ENCODE measurements around the gene ACTRT2. TPM values are rescaled to one million over a fixed set of nuclear protein-coding genes. Genes with fewer than 3 reads are reported as not detected.
A peak's percentile ranks its signal among the peaks of the same experiment; 100 is the strongest.

Gene ACTRT2
- not detected for polyA plus RNA-seq (2013, experiment 1 of 2; ENCODE audit: insufficient read length)
- polyA plus RNA-seq (2013, experiment 2 of 2; ENCODE audit: insufficient read length), result not detected

DNA sequence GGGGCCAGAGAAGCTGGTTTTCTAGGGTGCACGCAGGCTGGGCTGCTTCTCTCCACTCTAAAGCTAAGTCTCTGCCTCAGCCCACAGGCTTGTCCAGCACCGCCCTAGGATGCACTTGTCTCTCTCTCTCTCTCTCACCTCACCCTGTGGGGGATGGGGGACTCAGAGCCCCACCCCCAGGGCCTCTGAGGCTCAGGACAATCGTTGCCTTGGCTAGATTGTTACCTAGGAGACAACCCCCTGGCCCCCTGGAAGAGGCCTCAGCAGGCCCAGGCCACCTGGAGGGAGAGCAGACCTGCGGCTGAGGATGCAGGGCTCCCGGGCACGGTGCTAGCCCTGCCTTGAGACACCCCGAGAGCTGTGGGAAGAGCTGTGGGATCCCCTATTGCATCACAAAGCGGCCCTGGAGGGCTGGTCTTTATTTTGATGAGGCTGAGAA lies at the start of gene ACTRT2:
TSS of gene ACTRT2 (plus strand) at position 235 of the 439 bp plus-strand sequence. CDS start 220 bp downstream, outside the sequence.
- no peak for DNase-seq

DNA sequence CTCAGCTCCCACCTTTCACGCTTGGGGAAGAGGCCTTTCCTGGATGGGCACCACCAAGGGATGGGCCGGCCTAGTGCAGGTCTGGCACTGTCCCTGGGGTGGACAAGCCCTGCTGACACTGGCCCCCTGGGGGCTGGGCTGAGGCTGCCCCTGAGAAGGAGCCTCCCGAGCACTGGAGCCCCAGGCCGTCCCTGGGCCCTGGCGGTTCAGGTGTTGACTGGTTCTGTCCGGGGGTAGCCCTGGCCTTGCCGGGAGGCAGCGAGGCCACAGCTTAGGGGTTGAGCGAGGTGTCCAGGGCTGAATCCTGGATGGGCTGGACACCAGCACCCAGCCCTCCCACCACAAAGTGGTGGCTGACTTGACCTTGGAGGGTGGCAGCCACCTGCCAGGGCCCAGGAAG lies 49.7 kb upstream of the ACTRT2 start:
- no peak for DNase-seq

DNA sequence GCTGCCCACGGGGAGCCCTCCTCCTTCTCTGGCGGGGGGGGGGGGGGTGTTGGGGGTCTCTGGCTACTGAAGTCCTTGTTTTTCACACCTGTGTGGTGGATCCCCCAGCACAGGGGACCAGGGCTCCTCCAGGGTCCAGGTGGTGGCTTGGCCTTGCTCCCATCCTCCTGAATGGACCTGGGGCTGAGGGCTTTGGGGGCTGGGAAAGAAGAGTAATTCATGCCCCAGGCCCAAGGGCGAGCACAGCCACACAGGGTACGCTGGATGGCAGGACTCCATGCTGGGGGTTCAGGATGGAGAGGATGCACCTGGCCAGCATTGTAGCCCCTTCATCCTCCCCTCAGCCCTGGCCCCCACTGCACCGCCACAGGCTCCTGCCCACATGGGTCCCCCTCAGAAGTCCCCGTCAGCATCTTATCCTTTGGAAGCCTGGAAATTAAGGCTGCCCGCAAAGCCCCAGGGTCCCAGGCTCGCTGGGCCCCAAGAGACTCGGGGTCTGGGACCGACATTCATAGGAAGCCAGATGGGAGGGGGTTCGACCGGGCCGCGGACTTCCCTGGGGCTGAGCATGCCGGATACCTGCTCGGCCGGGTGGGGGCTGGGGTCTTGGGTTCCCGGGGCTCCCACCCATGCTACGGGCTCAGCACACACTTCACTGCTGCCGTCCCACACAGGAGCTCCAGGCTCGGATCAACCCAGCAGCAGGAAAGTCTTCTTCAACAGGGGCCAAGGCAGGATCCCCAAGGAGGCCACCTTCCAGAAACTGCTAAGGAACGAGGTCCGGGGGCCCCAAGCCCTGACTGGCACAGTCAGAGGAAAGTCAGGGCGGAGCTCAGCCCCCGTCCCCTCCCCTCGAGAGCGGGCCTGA lies 49.0 kb upstream of the ACTRT2 start:
- DNase-seq, result no peak

DNA sequence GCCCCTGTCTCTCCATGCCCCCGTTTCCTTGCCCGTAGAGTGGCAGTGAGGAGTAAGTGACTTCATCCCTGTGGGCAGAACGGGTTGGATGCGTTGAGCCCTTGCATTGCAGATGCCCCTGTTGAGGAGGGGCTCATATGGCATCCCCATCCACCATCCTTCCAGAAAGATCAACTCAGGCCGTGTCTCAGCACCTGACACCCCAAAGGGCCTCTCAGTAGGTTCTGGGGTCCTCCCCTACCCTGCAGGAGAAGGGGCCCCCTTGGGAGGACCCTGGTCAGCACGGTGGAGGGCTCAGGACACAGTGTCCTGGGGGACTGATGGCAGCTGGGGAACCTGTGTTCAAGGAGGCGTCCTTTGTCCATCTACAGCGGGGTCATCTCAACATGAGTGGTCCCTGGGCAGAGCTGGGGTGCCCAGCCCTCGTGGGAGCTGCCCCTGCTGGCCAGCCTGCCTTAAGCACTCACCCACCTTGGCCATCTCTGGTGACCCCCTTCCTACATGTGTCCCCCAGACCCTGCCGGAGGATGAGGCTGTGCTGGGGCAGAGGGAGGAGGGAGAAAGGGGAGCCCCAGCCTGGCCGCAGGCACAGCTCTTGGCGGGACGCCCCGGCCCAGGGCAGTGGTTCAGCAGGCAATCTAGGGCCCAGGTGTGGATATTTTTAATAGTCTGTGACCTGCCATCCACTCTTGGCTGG lies 48.2 kb upstream of the ACTRT2 start:
- no peak for DNase-seq

DNA sequence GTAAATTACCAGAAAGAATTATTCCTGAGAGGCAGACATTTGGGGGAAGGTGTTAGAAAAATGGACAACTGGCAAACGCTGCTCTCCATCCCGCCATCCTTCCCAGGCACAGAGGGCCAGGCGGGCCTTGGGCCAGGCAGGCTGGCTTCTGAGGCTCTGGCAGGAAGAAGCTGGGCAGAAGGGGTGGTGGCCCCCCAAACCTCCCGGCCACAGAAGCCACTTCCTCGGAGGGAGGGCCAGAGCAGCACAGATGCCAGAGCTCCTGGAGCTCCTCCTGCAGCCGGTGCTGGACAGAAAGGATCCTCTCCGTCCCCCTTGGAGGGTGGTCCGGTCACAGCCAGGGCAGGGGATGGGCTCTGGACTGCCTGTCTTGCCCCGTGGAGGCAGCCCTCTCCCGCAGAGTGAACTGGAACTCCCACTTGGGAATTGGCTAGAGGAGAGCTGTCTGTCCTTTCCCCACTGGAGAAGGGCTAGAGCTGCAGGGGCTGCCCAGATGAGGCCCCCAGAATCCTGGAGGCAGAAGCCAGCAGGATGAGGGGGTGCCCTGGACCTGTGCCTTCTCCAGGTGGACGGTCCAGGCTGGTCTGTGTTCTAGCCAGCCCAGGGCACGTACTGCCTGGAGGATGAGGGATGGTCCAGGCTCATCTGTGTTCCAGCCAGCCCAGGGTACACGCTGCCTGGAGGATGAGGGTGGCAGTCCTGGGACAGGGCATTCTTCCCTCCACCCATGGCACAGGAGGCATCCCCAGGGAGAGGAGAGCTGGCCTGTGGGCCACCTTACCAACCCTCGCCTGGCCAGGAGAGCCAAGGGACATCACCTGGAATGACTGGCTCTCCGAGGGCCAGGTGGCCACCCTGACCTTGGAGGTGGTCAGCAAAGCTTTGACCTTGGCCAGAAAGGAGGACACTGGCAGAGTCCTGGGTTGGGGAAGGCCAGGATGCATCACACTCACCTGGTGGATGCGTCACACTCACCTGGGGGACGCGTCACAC lies 47.4 kb upstream of the ACTRT2 start:
- no peak for DNase-seq

DNA sequence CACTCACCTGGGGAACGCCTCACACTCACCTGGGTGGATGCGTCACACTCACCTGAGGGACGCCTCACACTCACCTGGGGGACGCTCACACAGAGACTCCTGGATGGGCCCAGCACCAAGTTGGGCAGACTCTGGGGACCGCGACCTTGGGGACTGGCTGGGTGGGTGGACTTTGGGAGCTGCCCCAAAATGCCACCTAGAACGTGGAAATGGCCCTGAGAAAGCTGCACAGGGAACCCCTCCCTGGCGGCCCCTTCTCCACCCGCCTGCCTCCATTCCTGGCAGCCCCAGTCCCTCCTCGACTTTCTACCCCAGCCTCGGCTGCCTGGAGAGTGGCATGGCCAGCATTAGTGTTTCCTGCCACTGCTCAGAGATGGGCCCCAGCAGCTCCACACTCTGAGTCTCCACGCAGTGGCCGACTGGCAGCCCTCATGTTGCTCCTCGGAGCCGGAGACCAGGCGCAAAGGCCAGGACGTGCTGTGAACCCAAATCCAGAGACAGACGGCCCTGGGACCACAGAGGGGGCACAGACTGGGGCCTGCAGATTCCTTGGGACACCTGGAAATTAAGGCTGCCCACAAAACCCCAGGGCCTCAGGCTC lies 46.5 kb upstream of the ACTRT2 start:
- DNase-seq, result no peak

DNA sequence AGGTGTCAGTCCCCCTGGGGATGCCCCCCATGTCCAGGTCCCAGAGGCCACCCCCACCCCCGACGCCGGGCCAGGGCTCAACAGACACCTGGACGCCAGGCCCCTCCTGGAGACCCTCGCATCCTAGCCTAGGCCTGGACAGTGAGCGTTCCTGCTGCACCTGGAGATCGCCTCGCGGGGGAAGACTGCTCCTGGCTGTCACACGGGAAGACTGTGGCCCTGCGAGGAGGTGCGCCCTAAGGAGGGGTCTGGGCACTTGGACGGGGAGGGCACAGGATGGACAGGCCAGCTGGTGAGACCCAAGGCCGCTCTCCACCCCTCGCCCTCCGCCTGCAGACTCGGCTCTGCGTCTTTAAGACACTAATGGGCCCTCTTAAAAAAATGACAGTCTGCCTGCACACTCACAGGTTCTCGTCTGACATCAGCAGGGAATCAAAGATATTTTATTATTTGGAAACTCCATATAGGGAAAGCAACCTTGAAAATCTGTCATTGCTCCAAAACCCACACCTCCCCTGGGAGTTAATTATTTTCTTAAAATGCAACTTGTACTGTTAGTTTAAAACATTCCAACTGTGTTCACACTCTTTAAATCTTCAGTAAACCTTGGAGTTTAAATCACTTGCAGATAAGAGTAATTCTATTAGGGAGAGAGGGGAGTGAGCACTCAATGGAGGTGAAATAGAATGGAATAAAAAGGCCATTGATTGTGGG lies 45.6 kb upstream of the ACTRT2 start:
- peak; percentile 49 for DNase-seq

DNA sequence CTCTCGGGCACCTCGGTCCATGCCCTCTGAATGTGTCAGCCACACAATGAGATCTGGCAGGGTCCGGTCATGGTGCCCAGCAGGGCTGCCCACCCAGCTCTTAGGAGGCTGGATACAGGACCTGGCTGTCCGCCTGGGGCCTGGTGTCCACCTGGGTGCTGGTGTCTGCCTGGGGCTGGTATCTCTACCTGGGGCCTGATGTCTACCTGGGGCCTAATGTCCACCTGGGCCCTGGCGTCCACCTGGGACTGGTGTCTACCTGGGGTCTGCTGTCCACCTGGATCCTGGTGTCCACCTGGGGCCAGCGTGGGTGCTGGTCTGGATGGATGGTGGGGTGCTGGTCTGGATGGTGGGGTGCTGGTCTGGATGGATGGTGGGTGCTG lies 45.1 kb upstream of the ACTRT2 start:
- no peak for DNase-seq

DNA sequence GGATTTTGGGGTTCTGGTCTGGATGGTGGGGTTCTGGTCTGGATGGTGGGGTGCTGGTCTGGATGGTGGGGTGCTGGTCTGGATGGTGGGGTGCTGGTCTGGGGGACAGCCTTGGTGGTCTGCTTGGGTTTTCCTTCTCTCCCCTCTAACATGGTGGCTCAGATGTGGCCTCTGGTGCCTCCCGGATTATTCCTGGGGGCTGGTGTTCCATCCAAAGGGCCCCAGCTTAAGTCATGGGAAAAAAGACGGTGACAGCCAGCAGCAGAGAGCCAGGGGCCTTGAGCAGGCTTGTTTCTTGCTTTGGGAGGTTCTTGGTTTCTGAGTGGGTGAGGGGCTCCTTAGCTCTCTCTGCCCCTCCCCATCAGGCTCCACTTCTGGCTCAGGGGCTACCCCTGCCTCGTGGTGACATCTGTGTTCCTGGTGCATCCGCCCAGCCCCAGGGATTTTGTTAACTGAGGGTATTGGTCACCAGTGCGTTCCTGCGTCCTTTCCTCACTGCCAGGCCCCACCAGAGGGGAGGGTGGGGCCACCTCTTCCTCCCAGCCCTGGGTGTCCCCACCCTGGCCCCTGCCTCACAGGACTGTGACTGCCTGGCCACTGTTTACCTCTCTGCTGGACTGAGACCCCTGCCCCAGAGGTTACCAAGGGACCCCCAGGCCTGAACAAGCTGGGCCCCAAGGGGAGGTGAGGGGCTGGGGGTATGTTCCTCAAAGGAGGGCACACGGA lies 43.2 kb upstream of the ACTRT2 start:
- no peak for DNase-seq

DNA sequence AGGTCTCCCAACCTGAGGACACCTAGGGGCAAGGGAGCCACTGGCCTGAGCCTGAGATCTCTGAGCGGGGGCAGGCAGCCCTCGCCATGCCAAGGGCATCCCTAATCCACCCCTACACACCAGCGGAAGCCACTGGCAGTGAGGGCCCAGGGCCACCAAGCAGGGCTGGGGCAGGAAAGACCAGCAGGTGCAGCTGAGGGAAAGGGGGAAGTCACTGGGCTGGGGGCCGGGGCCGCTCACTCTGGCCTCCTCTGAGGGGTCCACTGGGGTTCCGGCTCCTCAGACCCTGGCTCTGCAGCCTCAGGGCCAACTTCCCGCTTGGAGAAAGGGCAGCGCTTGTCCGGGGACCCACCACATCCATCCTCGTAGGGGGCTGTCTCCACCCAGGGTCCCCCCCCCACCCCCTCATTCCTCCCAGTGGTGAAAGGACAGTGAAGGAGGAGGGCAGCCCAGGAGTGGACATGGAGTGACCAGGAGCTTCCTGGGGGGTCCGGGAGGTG lies 42.5 kb upstream of the ACTRT2 start:
- no peak for DNase-seq

DNA sequence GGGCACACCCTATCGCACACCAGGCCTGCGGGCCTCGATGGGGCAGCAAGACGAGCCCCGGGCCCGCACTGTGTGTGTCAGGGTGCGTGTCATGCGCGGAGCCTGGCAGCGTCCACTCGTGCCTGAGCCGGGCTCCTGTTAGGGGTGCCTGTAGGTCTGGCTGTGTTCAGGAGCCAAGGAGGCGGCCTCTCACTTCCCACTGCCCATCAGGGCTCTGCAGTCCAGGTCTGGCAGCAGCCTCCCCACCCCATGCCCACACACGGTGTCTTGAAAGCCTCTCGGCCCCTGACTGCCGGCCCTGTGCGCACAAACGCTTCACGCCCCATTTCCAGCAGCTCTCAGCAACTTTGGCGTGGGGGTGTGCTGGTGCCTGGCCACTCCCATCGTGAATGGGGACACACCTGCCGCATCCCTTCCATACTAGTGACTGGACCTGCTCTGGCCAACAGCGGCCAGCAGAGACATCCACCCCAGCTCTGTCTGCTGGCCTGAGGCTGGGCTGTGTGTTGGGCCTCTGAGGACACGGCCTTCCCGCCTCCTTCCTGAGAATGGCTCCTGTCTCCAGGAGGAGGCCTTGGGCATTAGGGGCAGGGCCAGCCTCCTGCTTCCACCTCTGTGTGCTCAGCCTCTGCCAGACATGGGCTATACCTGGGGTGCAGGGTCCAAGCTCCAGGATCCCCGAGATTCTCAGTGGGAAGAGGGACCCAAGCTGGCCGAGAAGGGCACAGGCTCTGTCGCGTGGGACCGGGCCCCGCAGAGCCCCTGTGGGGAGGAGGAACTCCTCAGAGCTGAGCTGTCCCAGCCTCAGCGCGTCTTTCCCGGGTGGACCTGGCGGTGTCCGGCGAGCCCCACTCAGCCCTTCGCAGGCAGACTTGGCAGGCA lies 41.8 kb upstream of the ACTRT2 start:
- DNase-seq, result no peak

DNA sequence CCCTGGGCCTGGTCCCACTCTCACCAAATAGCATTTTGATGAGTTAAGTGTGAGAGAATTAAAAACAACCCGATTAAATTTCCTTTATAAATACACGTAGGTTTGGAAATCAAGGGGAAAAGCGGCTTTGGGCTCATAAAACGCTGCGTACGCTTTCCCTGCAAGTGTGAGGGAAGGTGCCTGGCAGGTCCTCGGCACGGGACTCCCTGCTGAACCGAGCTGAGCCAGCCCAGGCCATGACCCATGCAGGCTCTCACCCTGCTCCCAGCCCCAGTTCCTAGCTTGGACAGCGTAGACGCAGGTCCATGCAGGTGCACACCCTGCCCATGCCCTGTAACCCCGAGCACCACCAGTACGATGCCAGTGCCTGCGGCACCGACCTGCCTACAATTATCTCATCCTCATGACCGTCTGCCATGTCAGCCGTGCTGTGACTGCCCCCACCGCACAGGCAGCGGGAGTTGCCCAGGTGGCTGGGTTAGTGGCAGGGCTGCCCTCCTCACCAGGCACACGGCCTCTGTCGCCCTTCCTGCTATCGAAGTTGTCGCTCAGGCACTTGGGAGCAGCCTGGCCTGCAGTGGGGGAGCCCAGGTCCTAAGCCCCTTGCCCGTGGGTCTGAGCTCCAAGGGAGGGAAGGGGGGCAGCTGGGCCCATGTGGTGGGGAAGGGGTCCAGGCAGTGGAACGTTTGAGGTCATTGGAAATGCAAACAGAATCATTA lies 41.0 kb upstream of the ACTRT2 start:
- DNase-seq, result no peak

DNA sequence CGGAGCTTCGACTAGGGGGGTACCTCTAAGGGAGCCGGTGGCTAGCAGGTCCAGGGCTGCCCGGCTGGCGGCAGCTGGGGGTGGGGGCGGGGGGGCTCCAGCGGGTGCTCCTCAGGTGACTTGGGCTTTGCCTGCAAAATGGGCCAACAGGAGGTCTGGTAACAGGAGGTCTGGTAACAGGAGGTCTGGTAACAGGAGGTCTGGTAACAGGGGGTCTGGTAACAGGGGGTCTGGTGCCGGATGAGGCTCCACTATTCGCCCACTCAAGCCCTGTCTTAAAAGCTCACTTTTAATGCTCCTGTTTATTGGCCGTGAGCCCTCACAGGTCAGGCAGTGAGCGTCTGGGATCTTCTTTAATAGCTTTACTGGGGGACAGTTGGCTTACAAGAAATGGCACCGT lies 40.4 kb upstream of the ACTRT2 start:
- no peak for DNase-seq

DNA sequence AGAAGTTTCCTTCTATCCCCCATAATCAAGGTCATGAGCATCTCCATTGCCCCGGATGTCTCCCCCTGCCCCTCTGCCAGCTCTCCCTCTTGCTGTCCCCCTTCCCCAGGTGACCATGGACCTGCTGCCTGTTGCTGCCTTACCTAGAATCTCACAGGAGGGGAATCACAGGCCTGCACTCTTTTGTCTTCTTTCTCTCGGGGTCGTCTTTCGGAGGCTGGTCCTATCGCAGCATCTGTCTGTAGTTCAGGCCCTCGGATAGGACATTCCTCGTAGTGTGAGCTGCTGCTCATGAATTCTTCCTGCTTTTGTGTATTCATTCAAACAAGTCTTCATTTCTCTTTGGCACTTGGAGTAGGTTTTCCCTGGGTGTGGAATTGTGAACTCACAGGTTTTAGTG lies 39.9 kb upstream of the ACTRT2 start:
- no peak for DNase-seq

DNA sequence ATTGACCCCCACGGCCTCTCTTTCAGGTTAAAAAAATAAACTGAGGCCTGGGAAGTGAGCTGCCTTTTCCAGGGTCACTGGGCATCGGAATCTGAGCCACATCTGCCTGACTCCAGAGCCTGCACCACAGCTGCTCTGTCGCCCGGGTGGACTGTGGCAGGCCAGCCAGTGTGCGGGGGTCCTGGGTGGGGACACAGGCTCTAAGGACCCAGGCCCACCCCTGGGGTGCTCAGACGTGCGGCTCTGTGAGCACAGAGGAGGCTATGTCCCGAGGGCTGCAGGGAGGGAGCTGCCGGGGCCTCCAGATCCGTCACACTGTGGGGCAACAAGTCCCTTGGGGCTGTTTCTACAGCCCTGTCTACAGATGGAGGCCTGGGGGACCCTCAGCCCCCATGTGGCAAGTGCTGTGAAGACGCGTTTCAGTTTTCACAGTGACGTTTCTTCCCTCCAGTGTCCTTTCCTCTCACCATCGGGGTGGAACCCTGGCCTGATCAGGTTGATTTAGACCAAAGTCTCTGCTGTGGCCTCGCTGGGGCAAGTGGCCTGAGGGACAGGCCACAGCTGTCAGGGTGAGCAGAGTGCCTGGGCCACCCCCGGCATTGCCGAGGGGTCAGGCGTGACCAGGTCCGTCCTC lies 39.2 kb upstream of the ACTRT2 start:
- no peak for DNase-seq

DNA sequence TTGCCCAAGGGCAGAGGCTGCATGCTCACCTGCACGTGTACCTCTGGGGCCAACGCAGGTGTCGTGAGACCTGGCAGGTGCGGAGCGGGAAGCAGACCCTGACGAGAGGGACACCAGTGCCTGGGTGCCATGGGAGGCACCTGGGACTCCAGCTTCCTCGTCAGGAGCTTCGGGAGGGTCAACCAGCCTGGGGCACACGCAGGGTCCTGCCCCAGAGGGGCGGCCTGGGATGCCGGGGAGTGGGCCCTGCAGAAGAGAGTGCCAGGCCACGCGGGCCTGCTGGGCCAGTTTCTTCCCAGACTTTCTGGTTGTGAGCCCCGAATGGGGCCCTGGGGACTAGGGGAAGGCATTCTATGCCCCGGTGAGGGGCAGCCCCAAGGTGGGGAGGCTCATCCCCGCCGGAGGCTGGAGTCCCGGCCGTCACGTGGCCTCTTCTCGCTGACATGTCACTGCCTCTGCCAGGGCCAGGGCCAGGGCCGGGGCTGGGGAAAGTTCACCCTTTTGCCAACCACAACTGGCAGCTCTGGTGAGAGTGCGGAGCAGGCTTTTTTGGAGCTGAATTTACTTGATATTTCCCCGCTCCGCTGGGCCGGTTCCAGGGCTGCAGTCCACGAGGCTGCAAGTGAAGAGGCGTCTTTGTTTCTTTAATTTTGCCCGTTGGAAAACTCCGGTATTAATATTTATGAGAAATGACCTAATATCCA lies 38.5 kb upstream of the ACTRT2 start:
- no peak for DNase-seq

DNA sequence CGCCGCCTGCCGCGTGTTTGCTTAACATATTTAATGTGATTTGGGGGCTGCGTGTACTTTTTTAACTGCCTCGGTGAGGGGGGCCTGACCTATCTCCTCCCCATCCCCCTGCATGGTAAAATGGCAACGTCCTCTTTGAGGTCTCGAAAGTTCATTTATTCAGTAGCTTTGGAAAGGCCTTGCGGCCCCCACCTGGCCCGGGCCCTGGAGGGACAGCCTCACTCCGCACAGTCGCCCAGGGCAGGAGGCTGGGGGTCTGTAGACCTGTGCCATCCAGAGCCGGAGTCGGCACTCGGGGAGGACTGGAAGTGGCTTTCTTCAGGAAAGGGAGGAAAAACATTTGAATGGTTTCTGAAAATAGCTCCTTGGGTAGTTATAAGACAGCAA lies 38.0 kb upstream of the ACTRT2 start:
- DNase-seq, result no peak

All from fibroblast of skin of scalp (primary cell).